22Rv1 (cell line): ENCODE measurements around the gene SLC35G3.
"Not testable (repeated sequence)": the region's sequence is repeated elsewhere in the genome, so short reads cannot be mapped to it uniquely, and the experiment has no call there.

Source experiments
- H3K27ac ChIP-seq: fragments of 450-650 bp; 2 replicates; pipeline ENCODE4 v1.5.1; 2017
- ZFX ChIP-seq: fragments of 450-650 bp; IDR thresholded peaks from 2 replicates; pipeline ENCODE4 v1.6.1; 2017; ENCODE audit warnings: antibody characterized with exemption, borderline replicate concordance
- TF ChIP-seq, protein P1 (sequence below): fragments of 450-650 bp; IDR thresholded peaks from 2 replicates; pipeline ENCODE4 v1.5.1; 2017; ENCODE audit warnings: mild to moderate bottlenecking

The SLC35G3 gene

DNA sequence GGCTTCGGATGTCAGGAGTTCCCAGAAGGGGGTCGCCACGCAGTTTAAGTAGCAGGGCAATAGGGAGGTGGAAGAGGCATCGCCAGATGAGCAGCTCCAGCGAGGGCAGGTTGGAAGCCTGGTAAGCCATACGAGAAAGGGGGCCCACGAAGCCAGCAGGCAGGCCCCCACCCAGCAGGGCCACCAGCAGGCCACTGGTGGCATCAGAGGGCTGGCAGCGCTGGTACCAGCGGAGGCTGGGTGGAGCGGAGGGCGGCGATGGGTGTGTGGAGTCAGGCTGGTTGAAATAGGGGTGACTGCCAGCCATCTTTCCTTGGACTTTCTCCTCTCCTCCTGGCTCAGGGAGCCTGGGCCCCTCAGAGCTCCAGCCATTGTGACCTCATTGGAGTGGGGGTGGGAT is at the start of gene SLC35G3:
Gene SLC35G3, minus strand, starts transcription at position 393 of the 400 bp plus-strand sequence. Its CDS starts 86 bp downstream, at position 307.
- H3K27ac ChIP-seq, result not testable (repeated sequence)

DNA sequence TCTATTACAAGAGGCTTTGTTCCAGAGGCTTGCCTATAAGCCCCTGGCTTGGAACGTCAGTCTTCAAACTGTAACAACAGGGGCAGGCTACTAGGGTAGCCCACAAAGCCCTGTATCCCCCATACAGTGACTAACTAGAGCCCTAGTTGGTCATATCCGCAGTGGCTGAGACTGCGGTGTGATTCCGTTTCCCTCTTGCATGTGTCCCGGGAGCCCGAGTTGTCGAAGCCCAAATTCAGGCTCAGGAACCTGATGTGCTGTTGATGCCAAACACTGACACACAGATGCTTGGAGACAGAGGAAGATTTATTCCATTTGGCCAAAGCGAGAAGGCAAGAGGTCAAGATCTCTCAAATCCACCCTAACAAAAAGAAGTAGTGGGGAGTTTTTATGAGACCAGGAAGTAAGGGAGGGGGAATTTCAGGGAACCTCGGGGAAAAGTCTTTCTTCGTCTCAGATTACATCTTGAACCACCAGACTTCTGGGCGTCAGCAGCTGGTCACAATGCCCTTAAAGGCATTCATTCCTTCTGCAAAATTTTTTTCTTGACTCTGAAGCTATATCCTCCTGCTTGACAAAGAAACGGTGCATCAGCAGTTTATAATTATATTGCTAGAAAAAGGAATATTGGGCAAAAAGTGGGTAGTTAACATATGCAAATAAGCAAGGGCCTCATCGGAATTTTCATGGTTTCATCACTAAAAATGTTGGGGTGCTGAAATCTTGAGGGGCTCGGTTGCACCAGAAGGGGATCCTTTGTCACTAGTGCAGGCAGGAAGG is 49.6 kb upstream of the SLC35G3 start:
- H3K27ac ChIP-seq, result no peak overlapping the region

DNA sequence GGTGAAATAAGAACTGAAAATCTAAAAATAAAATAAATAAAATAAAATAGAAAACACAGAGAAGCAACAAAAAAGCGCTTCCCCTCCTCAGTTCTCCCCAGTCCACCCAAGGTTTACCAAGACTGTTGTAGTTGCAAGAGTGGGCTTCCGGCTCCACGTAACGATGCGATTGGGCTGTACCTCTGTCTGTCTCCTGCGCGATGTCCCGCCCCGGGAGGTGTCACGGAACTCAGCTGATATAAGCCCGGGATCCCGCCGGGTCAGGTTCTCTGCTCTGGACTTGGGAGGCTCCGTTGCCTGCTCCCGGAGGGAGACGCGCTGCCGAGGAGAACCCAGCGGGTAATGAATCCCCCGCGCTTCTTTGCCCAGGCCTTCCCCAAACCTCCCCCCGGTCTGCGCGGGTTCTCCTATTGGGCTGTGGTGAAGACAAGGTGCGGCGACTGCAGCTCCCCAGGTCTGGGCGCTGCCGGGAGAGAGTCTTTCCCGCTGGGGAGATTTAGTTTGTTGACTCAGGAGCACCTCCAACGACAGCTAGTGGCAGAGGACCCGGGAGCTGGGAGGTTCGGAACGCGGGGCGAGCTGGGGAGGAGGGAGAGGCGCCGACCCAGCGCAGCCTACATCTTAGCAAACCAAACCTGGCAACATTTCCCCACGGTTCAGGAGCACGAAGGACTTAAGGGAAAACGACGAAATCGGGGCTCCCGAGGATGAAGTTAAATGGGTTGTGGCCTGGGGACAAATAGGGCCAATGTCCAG is 48.8 kb upstream of the SLC35G3 start, which contains the start of gene SLFN5:
Gene SLFN5, plus strand, starts transcription at position 268 of the 756 bp plus-strand sequence. CDS start 15,619 bp downstream, outside the sequence.
- H3K27ac ChIP-seq, result peak within 1 kb of the TSS; percentile 72
- TF ChIP-seq, protein P1, sequence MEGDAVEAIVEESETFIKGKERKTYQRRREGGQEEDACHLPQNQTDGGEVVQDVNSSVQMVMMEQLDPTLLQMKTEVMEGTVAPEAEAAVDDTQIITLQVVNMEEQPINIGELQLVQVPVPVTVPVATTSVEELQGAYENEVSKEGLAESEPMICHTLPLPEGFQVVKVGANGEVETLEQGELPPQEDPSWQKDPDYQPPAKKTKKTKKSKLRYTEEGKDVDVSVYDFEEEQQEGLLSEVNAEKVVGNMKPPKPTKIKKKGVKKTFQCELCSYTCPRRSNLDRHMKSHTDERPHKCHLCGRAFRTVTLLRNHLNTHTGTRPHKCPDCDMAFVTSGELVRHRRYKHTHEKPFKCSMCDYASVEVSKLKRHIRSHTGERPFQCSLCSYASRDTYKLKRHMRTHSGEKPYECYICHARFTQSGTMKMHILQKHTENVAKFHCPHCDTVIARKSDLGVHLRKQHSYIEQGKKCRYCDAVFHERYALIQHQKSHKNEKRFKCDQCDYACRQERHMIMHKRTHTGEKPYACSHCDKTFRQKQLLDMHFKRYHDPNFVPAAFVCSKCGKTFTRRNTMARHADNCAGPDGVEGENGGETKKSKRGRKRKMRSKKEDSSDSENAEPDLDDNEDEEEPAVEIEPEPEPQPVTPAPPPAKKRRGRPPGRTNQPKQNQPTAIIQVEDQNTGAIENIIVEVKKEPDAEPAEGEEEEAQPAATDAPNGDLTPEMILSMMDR, result no peak
- no peak for TF ChIP-seq ZFX

More for the DNA sequence above, 49.6 kb upstream of the SLC35G3 start:
- TF ChIP-seq, protein P1, result no peak
- TF ChIP-seq ZFX, result no peak

DNA sequence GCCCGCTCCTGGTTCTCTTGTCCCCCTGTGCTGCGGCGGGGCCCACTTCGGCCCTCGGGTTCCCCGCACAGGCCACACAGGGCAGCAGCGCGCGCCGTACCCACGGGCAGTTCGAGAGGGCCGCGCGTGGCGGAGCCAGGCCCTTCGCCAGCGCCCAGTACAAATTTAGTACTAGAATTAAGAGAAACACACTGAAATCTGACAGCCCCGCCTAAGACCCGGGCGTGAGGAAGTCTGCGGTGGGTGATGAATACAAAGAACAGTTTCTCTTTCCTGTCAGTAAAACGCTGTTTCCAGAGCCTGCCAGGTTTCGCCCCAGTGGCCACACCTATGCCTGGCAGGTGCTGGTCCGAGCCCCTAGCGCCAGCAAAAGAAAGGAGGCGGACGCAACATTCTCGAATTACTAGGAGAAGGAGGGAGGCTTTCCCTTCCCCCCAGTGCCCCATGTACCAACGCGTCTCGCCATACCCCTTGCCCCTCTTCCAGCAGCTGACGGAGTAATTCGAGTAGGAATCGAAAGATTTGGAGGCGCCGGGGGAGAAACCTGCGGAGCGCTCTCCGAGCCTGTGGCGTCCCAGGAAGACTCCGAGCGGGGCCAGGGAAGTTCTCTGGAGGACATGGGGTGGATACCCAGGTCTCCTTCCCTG is 48.1 kb upstream of the SLC35G3 start:
- peak overlapping the region; percentile 72 for H3K27ac ChIP-seq
- TF ChIP-seq ZFX, result no peak
- TF ChIP-seq, protein P1, result peak; percentile 66

DNA sequence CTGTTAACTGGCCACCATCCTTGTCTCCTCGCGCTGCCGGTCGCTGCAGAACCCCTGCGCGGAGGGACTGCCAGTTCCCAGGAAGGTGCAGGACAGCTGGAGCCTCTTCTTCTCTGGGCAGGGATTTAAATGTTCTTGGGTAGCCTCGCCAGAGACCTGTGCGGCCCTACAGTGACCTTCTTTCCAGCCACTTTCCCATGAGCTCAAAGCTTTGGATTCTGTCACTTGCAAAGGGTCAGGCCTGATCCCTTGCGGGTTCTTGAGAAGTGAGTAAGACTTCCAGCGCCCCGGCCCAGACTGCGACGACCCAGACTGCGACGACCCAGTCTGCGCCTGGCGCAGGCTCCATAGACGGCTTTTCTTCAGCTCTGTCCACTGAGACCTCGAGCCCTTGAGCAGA is 47.3 kb upstream of the SLC35G3 start:
- TF ChIP-seq, protein P1, result no peak
- no peak for TF ChIP-seq ZFX
- no peak overlapping the region for H3K27ac ChIP-seq

DNA sequence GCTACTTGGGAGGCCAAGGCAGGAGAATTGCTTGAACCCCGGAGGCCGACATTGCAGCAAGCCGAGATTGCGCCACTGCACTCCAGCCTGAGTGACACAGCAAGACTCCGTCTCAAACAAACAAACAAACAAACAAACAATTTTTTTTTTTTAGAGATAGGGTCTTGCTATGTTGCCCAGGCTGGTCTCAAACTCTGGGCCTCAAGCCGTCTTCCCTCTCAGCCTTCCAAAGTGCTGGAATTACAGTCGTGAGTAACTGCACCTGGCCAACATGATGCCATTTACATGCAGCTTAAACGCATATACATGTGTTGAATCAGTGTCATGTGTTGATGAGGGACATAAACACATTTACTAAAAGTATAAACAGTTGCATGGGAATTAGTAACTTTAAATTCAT is 46.7 kb upstream of the SLC35G3 start:
- TF ChIP-seq ZFX, result no peak
- TF ChIP-seq, protein P1, result no peak

DNA sequence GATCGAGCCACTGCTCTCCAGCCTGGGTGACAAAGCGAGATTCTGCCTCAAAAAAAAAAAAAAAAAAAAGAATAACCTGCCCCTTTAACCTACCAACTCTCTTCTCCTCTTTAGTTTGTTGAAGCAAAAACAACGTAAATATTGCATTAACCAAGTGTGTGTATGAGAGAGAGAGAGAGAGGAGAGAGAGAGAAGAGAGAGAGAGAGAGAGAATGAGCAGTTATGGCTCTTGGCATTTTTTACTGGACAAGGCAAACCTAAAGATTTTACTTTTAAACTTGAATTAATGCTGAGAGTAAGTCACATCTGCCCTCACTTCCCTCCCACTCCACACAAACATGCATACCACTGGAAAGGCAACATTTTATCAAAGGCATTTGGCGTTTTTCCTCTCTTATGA is 45.6 kb upstream of the SLC35G3 start:
- no peak overlapping the region for H3K27ac ChIP-seq
- TF ChIP-seq, protein P1, result no peak
- no peak for TF ChIP-seq ZFX

More for the DNA sequence above, 46.7 kb upstream of the SLC35G3 start:
- H3K27ac ChIP-seq, result no peak overlapping the region
